Sigmoid colon (tissue), 7 donors: ENCODE results near the gene SHISAL1. TPM values are rescaled to one million over a fixed set of nuclear protein-coding genes. Genes with fewer than 3 reads are reported as not detected.

Experiments used
- DNase-seq: peaks from one replicate; pipeline ENCODE4 v3.0.0-alpha.2; 2019
- H3K27ac ChIP-seq, 4 donors: fragments of 200-600 bp; sonication (generic); one replicate each; pipeline ENCODE4 v1.5.1; 2016 to 2019; ENCODE audit warnings: mild to moderate bottlenecking in 1 of 4
- H3K27me3 ChIP-seq, 3 donors: fragments of 200-600 bp; sonication (generic); one replicate each; pipeline ENCODE4 v1.5.1; 2019; ENCODE audit warnings: mild to moderate bottlenecking in 1 of 3
- H3K36me3 ChIP-seq, 4 donors: fragments of 200-600 bp; sonication (generic); one replicate each; pipeline ENCODE4 v1.5.1; 2016 to 2019
- H3K4me1 ChIP-seq, 4 donors: fragments of 200-600 bp; sonication (generic); one replicate each; pipeline ENCODE4 v1.5.1; 2017 to 2019
- H3K4me3 ChIP-seq, 4 donors: fragments of 200-600 bp; sonication (generic); one replicate each; pipeline ENCODE4 v1.5.1; 2017 to 2019; ENCODE audit warnings: mild to moderate bottlenecking in 2 of 4, moderate library complexity in 1 of 4
- H3K9me3 ChIP-seq, 4 donors: fragments of 200-600 bp in 3 of 4; sonication (generic) in 3 of 4; one replicate each; pipeline versions ENCODE4 v1.5.1 to v1.6.1; 2013 to 2019
- CTCF ChIP-seq, 4 experiments: fragments of 450-650 bp in 3 of 4; fragments of 200-600 bp in 1 of 4; IDR thresholded peaks; one replicate each; pipeline ENCODE4 v1.5.1; 2016 to 2019; ENCODE audit warnings: antibody characterized with exemption in 4 of 4, mild to moderate bottlenecking in 3 of 4, moderate library complexity in 2 of 4
- EP300 ChIP-seq, 4 donors: sonication (generic); formaldehyde crosslinking; IDR thresholded peaks; one replicate each; pipeline ENCODE4 v1.6.1; 2017; ENCODE audit warnings: antibody characterized with exemption in 4 of 4
- POLR2A ChIP-seq, 2 donors: fragments of 450-650 bp; IDR thresholded peaks; one replicate each; pipeline ENCODE4 v1.6.1; 2016; ENCODE audit warnings: antibody characterized with exemption in 2 of 2, mild to moderate bottlenecking in 2 of 2, moderate library complexity in 2 of 2
- POLR2AphosphoS5 ChIP-seq, 4 donors: sonication (generic); formaldehyde crosslinking; IDR thresholded peaks; one replicate each; pipeline ENCODE4 v1.6.1; 2017; ENCODE audit warnings: antibody characterized with exemption in 4 of 4
- WGBS, 2 donors: extraction: QIAGEN DNeasy Blood & Tissue Kit; methylation state at CpG; one replicate each; pipeline ENCODE4 v1.1.7; 2013; 5-methylcytosine and 5-hydroxymethylcytosine counted together
- intact Hi-C: fragments of 100-400 bp; cut with DNase I; formaldehyde crosslinking; loops from one replicate; pipeline ENCODE4 v1.15.1; 2023
- polyA plus RNA-seq, 3 donors: library from polyadenylated mRNA; stranded (reverse); fragments of 200-250 nt; gene quantifications; one replicate each; pipeline ENCODE4 v1.2.3, GENCODE V29; 2013
- total RNA-seq, 4 donors: library from RNA; depleted of rRNA; stranded (reverse); fragments of >200 nt; gene quantifications; one replicate each; pipeline ENCODE4 v1.1.0, GENCODE V29; 2016
- donor health status: healthy with polysubstance abuse.
- donor health status: Bipolar disorder and iron deficiency.
- donor health status: healthy.

Gene SHISAL1
- total and polyA plus RNA-seq, 7 donors = 0.23 to 32.4 (median 20.7) TPM

DNA sequence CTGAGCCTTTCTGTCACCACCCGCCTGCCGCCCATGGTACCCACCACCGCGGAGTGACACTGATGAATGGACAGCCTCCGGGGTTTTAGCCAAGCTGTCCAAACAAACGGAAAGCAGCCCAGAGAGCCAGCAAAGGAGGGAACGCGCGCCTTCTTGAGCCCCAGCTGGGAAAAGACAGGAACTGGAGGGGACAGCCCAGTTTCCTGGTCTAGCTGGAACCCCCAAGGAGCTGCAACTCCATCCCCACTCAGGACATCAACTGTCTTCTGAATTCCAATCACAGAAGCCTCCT lies 33.7 kb downstream of the SHISAL1 start:
- intact Hi-C loops = no loop called here
- Histone ChIP-seq H3K9me3 (no peaks in the 10 kb centered on the region), H3K36me3 (peaks cover 0 to 11% (median 2%) of the 10 kb centered on the region in 4 donors), H3K27me3 (no peaks in the 10 kb centered on the region), H3K4me3 (no peak overlapping the region), H3K4me1 (peaks cover 0 to 18% (median 14%) of the 10 kb centered on the region in 4 donors), H3K27ac (no peak overlapping the region)
- DNase-seq = no peak
- no peak for TF ChIP-seq EP300 (IDR thresholded peaks at IDR 0.05)
- TF ChIP-seq CTCF (IDR thresholded peaks at IDR 0.05) = no peak
- no peak for TF ChIP-seq POLR2AphosphoS5 (IDR thresholded peaks at IDR 0.05)
- no peak for TF ChIP-seq POLR2A (IDR thresholded peaks at IDR 0.05)
- WGBS, 2 donors = 39 to 72% methylated on average over 9 of the region's 9 CpGs

DNA sequence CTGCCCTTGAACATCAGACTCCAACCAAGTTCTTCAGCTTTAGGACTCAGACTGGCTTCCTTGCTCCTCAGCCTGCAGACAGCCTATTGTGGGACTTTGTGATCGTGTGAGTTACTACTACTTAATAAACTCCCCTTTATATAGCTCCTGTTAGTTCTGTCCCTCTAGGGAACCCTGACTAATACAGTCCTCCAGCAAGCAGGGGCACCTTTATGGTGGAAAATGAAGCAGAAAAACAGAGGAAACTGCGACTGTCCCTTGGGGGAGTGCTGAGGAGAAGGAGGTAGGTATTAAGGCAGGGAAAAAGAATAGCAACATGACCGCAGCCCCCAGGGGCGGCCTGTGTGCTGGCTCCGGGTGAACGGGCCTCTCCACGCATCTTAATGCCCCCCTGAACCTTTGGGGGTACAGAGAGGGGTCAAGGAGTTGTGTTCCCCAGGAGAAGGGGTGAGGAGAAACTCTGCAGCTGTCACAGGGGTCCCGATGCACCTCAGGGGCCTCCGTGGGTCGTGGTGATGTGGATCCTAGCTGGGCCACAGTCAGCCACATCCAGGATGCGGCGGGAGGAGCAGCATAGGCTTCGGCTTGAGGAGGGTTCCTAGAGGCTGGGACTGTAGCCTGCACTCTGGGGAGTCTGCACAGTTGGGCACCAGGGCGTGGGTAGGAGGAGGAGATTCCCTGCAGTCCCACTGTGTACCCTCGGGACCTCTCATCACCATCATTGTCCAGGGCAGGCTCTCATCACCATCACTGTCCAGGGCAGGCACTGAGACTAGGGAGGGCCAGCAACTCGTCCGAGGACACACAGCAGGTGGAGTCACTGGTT lies 34.3 kb downstream of the SHISAL1 start:
- no peak for DNase-seq
- Histone ChIP-seq H3K27me3 (no peaks in the 10 kb centered on the region), H3K4me1 (peaks cover 0 to 24% (median 17%) of the 10 kb centered on the region in 4 donors), H3K36me3 (peaks cover 0 to 6% (median 2%) of the 10 kb centered on the region in 4 donors), H3K9me3 (no peaks in the 10 kb centered on the region), H3K4me3 (no peak overlapping the region), H3K27ac (no peak overlapping the region)
- TF ChIP-seq POLR2AphosphoS5 (IDR thresholded peaks at IDR 0.05) = no peak
- TF ChIP-seq CTCF (IDR thresholded peaks at IDR 0.05) = no peak
- no peak for TF ChIP-seq POLR2A (IDR thresholded peaks at IDR 0.05)
- TF ChIP-seq EP300 (IDR thresholded peaks at IDR 0.05) = no peak
- WGBS, 2 donors = 71 to 75% methylated on average over 17 of the region's 17 CpGs
- intact Hi-C loops = no loop called here

- peaks cover 0 to 29% (median 24%) of the 10 kb centered on the region in 4 donors for H3K4me1 ChIP-seq
- H3K36me3 ChIP-seq = peaks cover 0 to 4% (median 0%) of the 10 kb centered on the region in 4 donors
- intact Hi-C loops = no loop called here
- no peaks in the 10 kb centered on the region for H3K9me3 ChIP-seq
- H3K27ac ChIP-seq = no peak overlapping the region
- no peak for DNase-seq
- TF ChIP-seq POLR2AphosphoS5 (IDR thresholded peaks at IDR 0.05) (no peak), POLR2A (IDR thresholded peaks at IDR 0.05) (no peak), EP300 (IDR thresholded peaks at IDR 0.05) (no peak), CTCF (IDR thresholded peaks at IDR 0.05) (no peak)
- 85% methylated on average over 13 of the region's 13 CpGs for WGBS, 2 donors
- no peaks in the 10 kb centered on the region for H3K27me3 ChIP-seq
- H3K4me3 ChIP-seq = no peak overlapping the region
These were observed 35.2 kb downstream of the SHISAL1 start for GRCh38 chr22:44277386-44278135.

GRCh38 chr22:44276706-44277356 lies 35.9 kb downstream of the SHISAL1 start:
- DNase-seq = no peak
- 75 to 77% methylated on average over 18 of the region's 18 CpGs for WGBS, 2 donors
- no peak overlapping the region for H3K27ac ChIP-seq
- H3K4me1 ChIP-seq = peaks cover 0 to 32% (median 30%) of the 10 kb centered on the region in 4 donors
- H3K9me3 ChIP-seq = no peaks in the 10 kb centered on the region
- no peaks in the 10 kb centered on the region for H3K27me3 ChIP-seq
- peaks cover 0 to 4% (median 0%) of the 10 kb centered on the region in 4 donors for H3K36me3 ChIP-seq
- no peak for TF ChIP-seq EP300 (IDR thresholded peaks at IDR 0.05)
- no peak for TF ChIP-seq POLR2A (IDR thresholded peaks at IDR 0.05)
- no peak for TF ChIP-seq CTCF (IDR thresholded peaks at IDR 0.05)
- TF ChIP-seq POLR2AphosphoS5 (IDR thresholded peaks at IDR 0.05) = no peak
- no peak overlapping the region for H3K4me3 ChIP-seq
- intact Hi-C loops = no loop called here
